Activated T-cell treated with anti-CD3 and anti-CD28 coated beads for 24 hours (primary cell): ENCODE measurements around the gene FRMD1.
"Not testable (repeated sequence)": the region's sequence is repeated elsewhere in the genome, so short reads cannot be mapped to it uniquely, and the experiment has no call there.

Source experiments
- DNase-seq: peaks from one replicate; pipeline ENCODE4 v3.0.0-alpha.2; 2020; ENCODE audit warnings: low read depth

FRMD1 gene

GRCh38 chr6:168077401-168077800 lies 1.6 kb downstream of the FRMD1 start:
- not testable (repeated sequence) for DNase-seq

- no peak for DNase-seq
Observed at GRCh38 chr6:168075787-168076202, 3.2 kb downstream of the FRMD1 start.

GRCh38 chr6:168075216-168075615 lies 3.8 kb downstream of the FRMD1 start:
- DNase-seq, result no peak

- DNase-seq, result no peak
Observed at GRCh38 chr6:168073937-168074730, 4.9 kb downstream of the FRMD1 start.

GRCh38 chr6:168072730-168073129 lies 6.3 kb downstream of the FRMD1 start:
- no peak for DNase-seq

- DNase-seq, result no peak
Observed at GRCh38 chr6:168072261-168072660, 6.8 kb downstream of the FRMD1 start.

- DNase-seq, result no peak
Observed at GRCh38 chr6:168071620-168072019, 7.4 kb downstream of the FRMD1 start.

- no peak for DNase-seq
Observed at GRCh38 chr6:168070804-168071203, 8.2 kb downstream of the FRMD1 start.

- DNase-seq, result no peak
Observed at GRCh38 chr6:168067081-168067759, 11.8 kb downstream of the FRMD1 start.

- DNase-seq, result no peak
Observed at GRCh38 chr6:168064226-168064807, 14.7 kb downstream of the FRMD1 start.

- no peak for DNase-seq
Observed at GRCh38 chr6:168063431-168063830, 15.6 kb downstream of the FRMD1 start.

- no peak for DNase-seq
Observed at GRCh38 chr6:168062346-168063289, 16.4 kb downstream of the FRMD1 start.

GRCh38 chr6:168061269-168062210 lies 17.5 kb downstream of the FRMD1 start:
- no peak for DNase-seq

- no peak for DNase-seq
Observed at GRCh38 chr6:168060521-168060931, 18.5 kb downstream of the FRMD1 start.

GRCh38 chr6:168058691-168059551 lies 20.1 kb downstream of the FRMD1 start:
- no peak for DNase-seq

GRCh38 chr6:168057836-168058235 lies 21.2 kb downstream of the FRMD1 start:
- no peak for DNase-seq

GRCh38 chr6:168056892-168057527 lies 22.0 kb downstream of the FRMD1 start:
- DNase-seq, result no peak

GRCh38 chr6:168055696-168056489 lies 23.1 kb downstream of the FRMD1 start:
- no peak for DNase-seq
